Mammary epithelial cell (primary cell): ENCODE data around the gene CHRM5.

Source experiments
- EZH2 ChIP-seq: IDR thresholded peaks from 2 replicates; pipeline ENCODE4 v1.6.1; 2012; ENCODE audit warnings: low read length, inconsistent platforms, borderline replicate concordance
- TF ChIP-seq, protein P1 (sequence below), 2 donors: IDR thresholded peaks in 1 of 2; conservative IDR thresholded peaks in 1 of 2; 2 replicates each; pipeline ENCODE4 v1.5.1; 2011 to 2012; ENCODE audit warnings: inconsistent platforms in 2 of 2, low read length in 2 of 2, mild to moderate bottlenecking in 2 of 2, control low read depth in 1 of 2, low read depth in 1 of 2; ENCODE audit not compliant: insufficient read depth in 1 of 2; ENCODE audit errors: extremely low read depth in 1 of 2

- TF ChIP-seq, protein P1, sequence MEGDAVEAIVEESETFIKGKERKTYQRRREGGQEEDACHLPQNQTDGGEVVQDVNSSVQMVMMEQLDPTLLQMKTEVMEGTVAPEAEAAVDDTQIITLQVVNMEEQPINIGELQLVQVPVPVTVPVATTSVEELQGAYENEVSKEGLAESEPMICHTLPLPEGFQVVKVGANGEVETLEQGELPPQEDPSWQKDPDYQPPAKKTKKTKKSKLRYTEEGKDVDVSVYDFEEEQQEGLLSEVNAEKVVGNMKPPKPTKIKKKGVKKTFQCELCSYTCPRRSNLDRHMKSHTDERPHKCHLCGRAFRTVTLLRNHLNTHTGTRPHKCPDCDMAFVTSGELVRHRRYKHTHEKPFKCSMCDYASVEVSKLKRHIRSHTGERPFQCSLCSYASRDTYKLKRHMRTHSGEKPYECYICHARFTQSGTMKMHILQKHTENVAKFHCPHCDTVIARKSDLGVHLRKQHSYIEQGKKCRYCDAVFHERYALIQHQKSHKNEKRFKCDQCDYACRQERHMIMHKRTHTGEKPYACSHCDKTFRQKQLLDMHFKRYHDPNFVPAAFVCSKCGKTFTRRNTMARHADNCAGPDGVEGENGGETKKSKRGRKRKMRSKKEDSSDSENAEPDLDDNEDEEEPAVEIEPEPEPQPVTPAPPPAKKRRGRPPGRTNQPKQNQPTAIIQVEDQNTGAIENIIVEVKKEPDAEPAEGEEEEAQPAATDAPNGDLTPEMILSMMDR (conservative IDR thresholded peaks at IDR 0.05 in 1 of 2, IDR thresholded peaks at IDR 0.05 in 1 of 2; ENCODE audit: extremely low read depth in 1 of 2, insufficient read depth in 1 of 2, low read depth in 1 of 2, low read length in 2 of 2) = no peak
- TF ChIP-seq EZH2 = no peak
Measured at GRCh38 chr15:34102175-34102925, 134.1 kb downstream of the CHRM5 start.
